NCI-H748 treated with DMSO at 0.1 percent for 48 hours (cell line): ENCODE results near the gene BAX.
A peak's percentile ranks its signal among the peaks of the same experiment; 100 is the strongest.

Source experiments
- DNase-seq: peaks from one replicate; lab custom pipeline; 2025; lab: John Stamatoyannopoulos, UW

BAX gene

DNA sequence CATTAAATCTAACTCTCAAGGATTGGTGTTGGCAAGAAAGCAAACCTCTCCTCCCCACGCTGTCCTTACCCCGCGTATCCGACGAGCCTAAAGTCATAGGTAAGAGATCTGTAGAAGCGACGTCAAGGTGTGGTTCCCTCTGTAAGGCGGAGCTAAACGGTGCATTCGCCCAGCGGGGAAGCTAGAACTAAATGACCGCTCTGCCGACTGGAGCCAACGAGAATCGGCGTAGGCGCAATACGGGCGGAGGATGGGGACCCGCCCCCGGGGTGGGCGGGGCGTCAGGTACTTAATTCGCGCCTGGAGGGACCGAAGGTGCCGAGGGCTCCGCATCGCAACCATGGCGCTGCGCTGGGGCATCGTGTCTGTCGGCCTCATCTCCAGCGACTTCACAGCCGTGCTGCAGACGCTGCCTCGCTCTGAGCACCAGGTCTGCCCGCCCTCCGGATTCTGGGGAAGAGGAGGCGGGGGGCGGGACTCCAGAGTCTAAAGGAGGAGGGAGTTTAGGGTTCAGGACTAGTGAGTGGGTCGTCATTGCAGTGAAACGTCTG, 21.2 kb upstream of the BAX start, which contains the start of gene DHDH:
Gene DHDH, plus strand, starts transcription at position 318 of the 551 bp plus-strand sequence. Its CDS starts 23 bp downstream, at position 341.
- peak; percentile 98 for DNase-seq

GRCh38 chr19:48934837-48935236, 19.8 kb upstream of the BAX start:
- DNase-seq, result no peak

DNA sequence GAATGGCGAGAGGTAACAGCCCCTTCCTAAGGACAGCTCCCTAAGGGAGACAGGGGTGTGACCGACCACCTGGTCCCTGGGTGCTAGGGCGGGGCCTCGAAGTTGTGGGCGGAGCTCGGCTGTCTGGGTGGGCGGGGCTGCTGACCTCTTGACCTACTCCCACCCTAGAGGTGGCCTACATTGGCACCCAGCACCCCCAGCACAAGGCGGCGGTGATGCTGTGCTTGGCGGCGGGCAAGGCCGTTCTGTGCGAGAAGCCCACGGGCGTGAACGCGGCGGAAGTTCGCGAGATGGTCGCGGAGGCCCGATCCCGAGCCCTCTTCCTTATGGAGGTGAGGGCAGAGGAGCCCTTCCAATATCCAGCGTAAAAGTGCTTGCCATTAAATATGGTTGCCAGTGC, 18.8 kb upstream of the BAX start:
- DNase-seq, result no peak

DNA sequence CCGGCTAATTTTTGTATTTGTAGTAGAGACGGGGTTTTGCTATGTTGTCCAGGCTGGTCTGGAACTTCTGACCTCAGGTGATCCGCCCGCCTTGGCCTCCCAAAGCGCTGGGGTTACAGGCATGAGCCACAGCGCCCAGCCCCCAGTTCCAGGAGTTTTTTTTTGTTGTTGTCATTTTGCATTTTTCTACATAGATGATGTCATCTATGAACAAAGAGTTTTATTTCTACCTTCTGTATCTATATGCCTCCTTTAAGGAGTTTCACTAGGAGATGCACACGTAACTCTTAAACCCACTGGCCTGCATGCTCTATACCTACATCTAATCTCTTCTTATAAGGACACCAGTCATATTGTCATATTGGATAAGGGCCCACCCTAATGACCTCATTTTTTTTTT, 16.4 kb upstream of the BAX start:
- DNase-seq, result no peak

GRCh38 chr19:48940902-48941301, 13.8 kb upstream of the BAX start:
- no peak for DNase-seq

DNA sequence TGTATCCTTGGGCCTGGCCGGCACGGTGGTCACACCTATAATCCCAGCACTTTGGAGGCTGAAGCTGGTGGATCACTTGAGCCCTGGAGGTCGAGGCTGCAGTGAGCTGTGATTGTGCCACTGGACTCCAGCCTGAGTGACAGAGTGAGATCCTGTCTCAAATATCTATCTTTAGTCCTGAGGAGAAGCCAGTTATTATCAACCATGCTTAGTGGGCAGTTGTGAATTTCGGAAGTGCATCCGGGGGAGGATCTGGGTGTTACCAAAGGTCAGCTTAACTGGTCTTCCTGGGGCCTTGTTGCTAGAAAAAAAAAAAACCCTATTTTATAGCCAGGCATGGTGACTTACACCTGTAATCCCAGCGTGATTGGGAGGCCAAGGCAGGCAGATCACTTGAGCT, 11.6 kb upstream of the BAX start:
- no peak for DNase-seq

GRCh38 chr19:48945415-48945814, 9.3 kb upstream of the BAX start:
- DNase-seq, result no peak

DNA sequence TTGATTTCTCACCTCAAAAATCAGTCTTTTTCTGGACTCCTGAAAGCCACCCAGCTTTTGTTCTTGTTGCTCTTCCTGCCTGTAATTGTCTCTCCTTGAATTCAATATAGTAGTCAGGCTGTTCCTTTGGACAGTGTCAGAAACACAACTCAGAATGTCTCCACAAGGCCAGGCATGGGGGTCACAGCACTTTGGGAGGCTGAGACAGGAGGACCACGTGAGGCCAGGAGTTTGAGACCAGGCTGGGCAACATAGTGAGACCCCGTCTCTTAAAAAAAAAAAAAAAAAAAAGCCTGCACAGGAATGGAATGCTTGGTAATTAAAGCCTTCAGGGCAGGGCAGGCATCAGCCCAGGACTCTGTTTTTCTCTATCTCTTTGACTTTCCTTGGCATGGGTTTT, 8.9 kb upstream of the BAX start:
- no peak for DNase-seq

DNA sequence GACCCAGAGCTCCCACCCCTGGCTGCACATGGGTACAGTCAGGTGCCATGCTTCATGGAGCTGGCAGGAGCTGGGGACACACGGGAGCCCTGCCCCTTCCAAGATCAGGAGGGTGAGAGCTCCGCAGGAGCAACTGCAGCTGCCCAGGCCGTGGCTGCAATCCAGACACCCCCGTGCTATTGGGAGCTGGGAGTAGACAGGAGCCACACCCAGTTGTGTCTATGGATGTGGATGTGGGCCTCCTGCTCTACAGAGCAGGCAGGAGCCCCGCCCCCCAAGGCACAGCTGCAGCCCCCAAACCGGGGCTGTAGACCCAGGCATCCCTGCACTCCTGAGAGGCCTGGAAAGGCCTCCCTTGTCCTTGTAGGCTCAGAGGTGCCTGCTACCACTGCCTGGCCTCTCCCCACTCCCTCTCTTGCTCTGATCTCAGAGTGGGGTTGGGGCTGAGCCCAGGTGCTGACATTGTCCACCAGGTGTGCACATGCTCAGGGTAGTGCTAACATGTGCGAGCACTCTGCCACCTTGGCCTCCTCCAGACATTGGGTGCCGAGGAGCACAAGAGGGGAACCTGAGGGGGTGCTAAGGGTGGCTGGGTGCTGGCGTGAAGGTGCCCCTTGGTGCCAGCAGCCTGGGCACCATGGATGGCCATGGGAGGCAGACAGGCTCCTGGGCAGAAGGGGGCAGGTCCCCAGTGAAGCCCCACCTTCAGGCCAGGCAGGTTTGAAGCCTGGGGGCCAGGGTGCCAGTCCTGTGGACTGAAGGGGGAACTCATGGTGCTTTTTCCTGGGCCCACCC, 8.0 kb upstream of the BAX start:
- no peak for DNase-seq

- DNase-seq, result no peak
These were observed 7.5 kb upstream of the BAX start for GRCh38 chr19:48947258-48947542.

DNA sequence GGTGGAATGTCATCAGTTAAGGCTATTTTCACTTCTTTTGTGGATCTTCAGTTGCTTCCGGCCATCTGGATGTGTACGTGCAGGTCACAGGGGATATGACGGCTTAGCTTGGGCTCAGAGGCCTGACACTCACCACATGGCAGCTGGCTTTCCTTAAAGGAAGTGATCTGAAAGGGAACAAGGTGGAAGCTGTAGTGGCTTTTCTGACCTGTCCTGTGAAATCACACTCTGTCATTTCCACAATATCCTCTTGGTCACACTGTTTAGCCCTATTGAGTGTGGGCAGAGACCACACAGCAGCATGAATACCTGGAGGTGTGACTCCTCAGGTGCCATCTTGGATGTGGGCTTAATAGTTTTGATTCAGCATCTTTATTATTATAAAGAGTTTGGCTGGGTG, 4.5 kb upstream of the BAX start:
- DNase-seq, result no peak

- no peak for DNase-seq
These were observed 3.7 kb upstream of the BAX start for GRCh38 chr19:48950830-48951519.

DNA sequence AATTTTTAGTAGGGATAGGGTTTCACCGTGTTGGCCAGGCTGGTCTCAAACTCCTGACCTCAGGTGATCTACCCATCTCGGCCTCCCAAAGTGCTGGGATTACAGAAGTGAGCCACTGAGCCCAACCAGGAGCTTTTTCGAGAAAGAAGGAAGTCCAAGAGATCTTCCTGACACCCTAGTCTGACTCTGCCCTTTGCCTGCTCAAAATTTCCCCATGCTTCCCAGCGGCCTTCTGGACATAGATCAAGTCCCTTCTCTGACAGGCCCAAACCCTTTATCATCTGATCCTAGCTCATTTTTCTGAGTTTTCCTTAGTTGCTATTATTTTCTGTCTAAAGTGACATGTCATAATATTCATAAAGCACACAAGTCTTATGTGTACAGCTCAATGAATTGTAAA, 1.5 kb upstream of the BAX start:
- DNase-seq, result no peak

DNA sequence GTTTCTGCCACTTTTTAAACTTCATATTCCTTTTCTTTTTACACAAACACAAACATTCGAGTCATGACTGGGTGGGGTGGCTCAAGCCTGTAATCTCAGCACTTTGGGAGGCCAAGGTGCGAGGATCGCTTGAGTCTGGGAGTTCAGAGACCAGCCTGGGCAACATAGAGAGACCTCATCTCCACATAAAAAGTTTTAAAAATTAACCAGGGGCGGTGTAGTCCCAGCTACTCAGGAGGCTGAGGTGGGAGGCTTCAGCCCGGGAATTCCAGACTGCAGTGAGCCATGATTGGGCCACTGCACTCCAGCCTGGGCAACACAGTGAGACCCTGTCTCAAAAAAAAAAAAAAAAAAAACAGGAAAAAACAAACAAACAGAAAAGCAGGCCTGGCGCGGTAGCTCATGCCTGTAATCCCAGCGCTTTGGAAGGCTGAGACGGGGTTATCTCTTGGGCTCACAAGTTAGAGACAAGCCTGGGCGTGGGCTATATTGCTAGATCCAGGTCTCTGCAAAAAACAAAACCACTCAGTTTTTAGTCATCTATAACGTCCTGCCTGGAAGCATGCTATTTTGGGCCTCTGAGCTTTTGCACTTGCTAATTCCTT, 583 bp upstream of the BAX start:
- no peak for DNase-seq

DNA sequence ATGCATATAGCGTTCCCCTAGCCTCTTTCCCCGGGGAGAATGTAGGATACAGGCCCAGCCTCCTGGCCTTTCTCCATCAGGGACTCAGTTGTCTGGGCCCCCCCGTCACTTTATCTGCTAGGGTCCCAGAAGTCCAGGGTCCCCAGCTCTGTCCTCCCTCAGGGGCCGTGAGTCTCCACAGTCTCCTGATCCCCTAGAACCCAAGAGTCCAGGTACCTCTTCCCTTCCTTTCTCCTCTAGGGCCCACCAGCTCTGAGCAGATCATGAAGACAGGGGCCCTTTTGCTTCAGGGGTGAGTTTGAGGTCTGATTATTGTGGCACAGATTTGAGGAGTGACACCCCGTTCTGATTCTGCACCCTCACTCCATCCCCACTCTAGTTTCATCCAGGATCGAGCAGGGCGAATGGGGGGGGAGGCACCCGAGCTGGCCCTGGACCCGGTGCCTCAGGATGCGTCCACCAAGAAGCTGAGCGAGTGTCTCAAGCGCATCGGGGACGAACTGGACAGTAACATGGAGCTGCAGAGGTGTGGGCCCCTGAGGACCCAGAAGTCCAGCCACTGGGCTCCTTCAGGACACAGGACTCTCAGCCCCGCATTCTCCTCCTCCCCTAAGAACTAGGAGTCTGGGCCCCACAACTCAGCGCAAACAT, 758 bp downstream of the BAX start:
- no peak for DNase-seq

DNA sequence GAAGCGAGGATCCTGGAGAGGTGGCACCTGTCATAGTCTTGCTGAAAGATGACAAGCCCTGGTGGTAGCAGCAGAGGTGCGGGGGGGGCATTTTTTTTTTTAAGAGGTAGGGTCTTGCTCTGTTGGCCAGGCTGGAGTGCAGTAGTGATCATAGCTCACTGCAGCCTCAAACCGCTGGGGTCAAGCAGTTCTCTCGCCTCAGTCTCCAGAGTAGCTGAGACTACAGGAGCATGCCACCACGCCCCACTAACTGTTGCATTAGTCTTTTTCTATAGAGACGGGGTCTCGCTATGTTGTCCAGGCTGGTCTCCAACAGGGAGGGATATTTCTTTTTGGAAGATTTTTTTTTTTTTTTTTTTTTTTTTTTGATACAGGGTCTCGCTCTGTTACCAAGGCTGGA, 3.3 kb downstream of the BAX start:
- DNase-seq, result no peak

- DNase-seq, result no peak
These were observed 4.9 kb downstream of the BAX start for GRCh38 chr19:48959341-48960239.

DNA sequence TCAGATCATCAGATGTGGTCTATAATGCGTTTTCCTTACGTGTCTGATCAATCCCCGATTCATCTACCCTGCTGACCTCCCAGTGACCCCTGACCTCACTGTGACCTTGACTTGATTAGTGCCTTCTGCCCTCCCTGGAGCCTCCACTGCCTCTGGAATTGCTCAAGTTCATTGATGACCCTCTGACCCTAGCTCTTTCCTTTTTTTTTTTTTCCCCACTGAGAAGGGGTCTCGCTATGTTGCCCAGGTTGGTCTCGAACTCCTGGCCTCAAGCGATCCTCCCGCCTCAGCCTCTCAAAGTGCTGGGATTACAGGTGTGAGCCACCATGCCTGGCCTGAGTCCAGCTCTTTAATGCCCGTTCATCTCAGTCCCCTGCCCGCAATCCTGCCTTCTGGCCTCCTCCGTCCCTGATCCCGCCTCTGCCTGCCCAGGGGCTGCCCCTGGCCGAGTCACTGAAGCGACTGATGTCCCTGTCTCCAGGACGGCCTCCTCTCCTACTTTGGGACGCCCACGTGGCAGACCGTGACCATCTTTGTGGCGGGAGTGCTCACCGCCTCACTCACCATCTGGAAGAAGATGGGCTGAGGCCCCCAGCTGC, 6.5 kb downstream of the BAX start:
- no peak for DNase-seq

DNA sequence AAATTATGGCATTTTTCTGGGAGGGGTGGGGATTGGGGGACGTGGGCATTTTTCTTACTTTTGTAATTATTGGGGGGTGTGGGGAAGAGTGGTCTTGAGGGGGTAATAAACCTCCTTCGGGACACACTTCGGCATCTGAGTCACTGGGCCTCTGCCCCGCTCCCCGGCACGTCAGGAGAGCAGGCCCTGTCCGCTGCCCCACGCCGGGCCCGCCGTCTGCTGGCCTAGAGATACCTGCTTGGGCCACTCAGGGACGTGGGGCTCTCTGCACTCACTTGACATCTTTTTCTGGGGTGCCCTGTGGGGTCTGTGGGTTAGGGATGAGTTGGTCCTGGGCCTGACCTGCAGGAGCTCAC, 7.0 kb downstream of the BAX start:
- no peak for DNase-seq

DNA sequence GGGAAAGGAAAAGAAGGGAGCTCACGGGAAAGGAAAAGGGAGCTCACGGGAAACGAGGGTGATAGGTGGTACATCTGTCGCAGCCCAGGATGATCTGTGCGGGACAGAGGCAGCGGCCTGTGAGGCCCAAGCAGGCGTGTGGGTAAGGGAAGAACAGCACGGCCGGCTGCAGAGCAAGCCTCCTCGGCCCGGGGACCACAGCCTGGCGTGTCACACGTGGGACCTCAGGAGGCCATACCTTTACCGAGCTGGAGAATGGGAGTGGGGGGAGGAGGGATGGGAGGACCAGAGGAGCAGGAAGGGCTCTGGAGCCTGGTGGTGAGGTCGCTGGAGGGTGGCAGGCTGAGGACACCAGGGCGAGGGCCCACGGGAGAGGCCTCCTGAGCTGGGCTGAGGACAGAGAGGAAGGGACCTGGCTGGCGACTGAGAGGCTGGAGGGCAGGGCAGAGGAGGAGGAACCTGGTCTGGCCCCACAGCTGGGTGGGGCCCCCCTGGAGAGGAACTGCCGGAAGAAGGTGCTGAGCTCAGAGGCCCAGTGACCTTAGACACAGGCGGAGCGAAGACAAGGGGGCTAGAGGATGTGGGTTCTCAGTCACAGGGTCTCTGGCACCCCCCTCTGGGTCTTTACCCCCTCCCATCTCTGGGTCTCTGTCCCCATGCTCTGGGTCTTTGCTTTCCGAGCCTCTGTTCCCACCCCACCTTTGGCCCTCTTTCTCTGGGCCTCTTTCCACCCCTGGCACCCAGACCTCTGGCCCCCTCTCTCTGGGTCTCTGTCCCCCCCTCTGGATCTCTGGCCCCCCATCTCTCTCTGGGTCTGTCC, 7.6 kb downstream of the BAX start:
- no peak for DNase-seq

GRCh38 chr19:48962849-48963165, 8.1 kb downstream of the BAX start:
- no peak for DNase-seq
